Adrenal gland (tissue), 12 donors: ENCODE data around the gene MBD3L2. TPM values are rescaled to one million over a fixed set of nuclear protein-coding genes. Genes with fewer than 3 reads are reported as not detected.
"Not testable (repeated sequence)": the region's sequence is repeated elsewhere in the genome, so short reads cannot be mapped to it uniquely, and the experiment has no call there.

Source experiments
- DNase-seq, 7 donors: peaks; one replicate each; pipeline ENCODE4 v3.0.0-alpha.2; 2019 to 2020
- H3K27ac ChIP-seq, 5 donors: fragments of 200-600 bp; sonication (generic) in 4 of 5; 1 replicate in 3 of 5; 2 replicates in 2 of 5; pipeline versions ENCODE4 v1.5.1 to v1.8.0; 2016 to 2020; ENCODE audit warnings: mild to moderate bottlenecking in 1 of 5
- H3K27me3 ChIP-seq: fragments of 200-600 bp; 2 replicates; pipeline ENCODE4 v1.8.0; 2021
- H3K36me3 ChIP-seq, 2 donors: fragments of 200-600 bp; replicated peaks in 1 of 2; 1 replicate in 1 of 2; 2 replicates in 1 of 2; pipeline versions ENCODE4 v1.5.1 to v1.8.0; 2018 to 2022
- H3K4me1 ChIP-seq, 2 donors: fragments of 200-600 bp; replicated peaks in 1 of 2; 1 replicate in 1 of 2; 2 replicates in 1 of 2; pipeline versions ENCODE4 v1.5.1 to v1.8.0; 2018 to 2021
- H3K4me3 ChIP-seq, 4 donors: fragments of 200-600 bp; sonication (generic) in 3 of 4; one replicate each; pipeline ENCODE4 v1.5.1; 2016 to 2018
- H3K9me3 ChIP-seq, 3 donors: fragments of 200-600 bp; sonication (generic) in 1 of 3; replicated peaks in 1 of 3; 1 replicate in 2 of 3; 2 replicates in 1 of 3; pipeline versions ENCODE4 v1.5.1 to v1.8.0; 2016 to 2021
- CTCF ChIP-seq, 6 experiments: fragments of 450-650 bp in 4 of 6; fragments of 200-600 bp in 2 of 6; sonication (generic) in 1 of 6; IDR thresholded peaks; 1 replicate in 5 of 6; 2 replicates in 1 of 6; pipeline versions ENCODE4 v1.5.1 to v1.8.0; 2016 to 2021; ENCODE audit warnings: antibody characterized with exemption in 6 of 6, mild to moderate bottlenecking in 2 of 6, moderate library complexity in 1 of 6
- POLR2A ChIP-seq, 2 donors: fragments of 450-650 bp; IDR thresholded peaks; one replicate each; pipeline ENCODE4 v1.6.1; 2017; ENCODE audit warnings: antibody characterized with exemption in 2 of 2, mild to moderate bottlenecking in 2 of 2, moderate library complexity in 1 of 2
- WGBS, 4 donors: extraction: QIAGEN DNeasy Blood & Tissue Kit in 2 of 4; methylation state at CpG; one replicate each; pipeline versions ENCODE4 v1.1.5 to v1.1.7; 2013 to 2017; 5-methylcytosine and 5-hydroxymethylcytosine counted together
- intact Hi-C, 2 donors: fragments of 100-400 bp; cut with DNase I; formaldehyde crosslinking; loops; one replicate each; pipeline versions ENCODE4 v1.14.1 to v1.15.0; 2022 to 2023
- polyA plus RNA-seq, 3 donors: library from polyadenylated mRNA; stranded (reverse); fragments of 200-250 nt in 2 of 3; fragments of 350-450 nt in 1 of 3; fragmentation: Illumina TruSeq in 1 of 3; extraction: RNeasy Lipid Tissue Mini Kit (QIAGEN cat#74804) in 1 of 3; gene quantifications; one replicate each; pipeline ENCODE4 v1.2.3, GENCODE V29; 2013 to 2014
- total RNA-seq, 9 donors: library from RNA; depleted of rRNA in 4 of 9; stranded (reverse); fragments of >200 nt in 4 of 9; fragments of 120-200 nt in 1 of 9; fragmentation: NEBNext Ultra II Directional in 1 of 9; extraction: Animal tissue kit (Norgen Biotek cat#: 25700) in 1 of 9; gene quantifications; one replicate each; pipeline versions ENCODE4 v1.1.0 to v1.2.4, GENCODE V29; 2013 to 2023
- donor health status: healthy with polysubstance abuse.
- donor health status: Bipolar disorder and iron deficiency.
- donor health status: DM: yes; HTN: yes; CAD: no.
- donor health status: DM: no; HTN: no; CAD: no.
- donor health status: DM: no; HTN: no; CAD: no.
- donor health status: DM: yes; HTN: yes; CAD: no.

MBD3L2 gene
- total and polyA plus RNA-seq, 12 donors, result not detected

GRCh38 chr19:7013678-7014077 lies 35.4 kb upstream of the MBD3L2 start:
- no peak for DNase-seq
- Histone ChIP-seq H3K27me3 (no peaks in the 10 kb centered on the region), H3K9me3 (no peaks in the 10 kb centered on the region), H3K27ac (no peak overlapping the region), H3K4me3 (no peak overlapping the region), H3K4me1 (no peaks in the 10 kb centered on the region), H3K36me3 (no peaks in the 10 kb centered on the region)
- no peak for TF ChIP-seq POLR2A (IDR thresholded peaks at IDR 0.05)
- no peak for TF ChIP-seq CTCF (IDR thresholded peaks at IDR 0.05)
- 47 to 53% (median 51%) methylated on average over 4 of the region's 4 CpGs for WGBS, 4 donors
- intact Hi-C loops, result no loop called here

GRCh38 chr19:7018828-7019227 lies 30.3 kb upstream of the MBD3L2 start:
- no peak overlapping the region for H3K4me3 ChIP-seq
- no peaks in the 10 kb centered on the region for H3K27me3 ChIP-seq
- no peaks in the 10 kb centered on the region for H3K4me1 ChIP-seq
- H3K9me3 ChIP-seq, result no peaks in the 10 kb centered on the region
- WGBS, 4 donors, result 72 to 84% (median 77%) methylated on average over 6 of the region's 6 CpGs
- no peaks in the 10 kb centered on the region for H3K36me3 ChIP-seq
- DNase-seq, result no peak
- intact Hi-C loops, result no loop called here
- TF ChIP-seq POLR2A (IDR thresholded peaks at IDR 0.05), result no peak
- no peak for TF ChIP-seq CTCF (IDR thresholded peaks at IDR 0.05)
- no peak overlapping the region for H3K27ac ChIP-seq

- DNase-seq, H3K27me3 ChIP-seq, H3K36me3 ChIP-seq, H3K4me3 ChIP-seq, H3K4me1 ChIP-seq, intact Hi-C loops, H3K9me3 ChIP-seq, H3K27ac ChIP-seq: not testable (repeated sequence)
- no CpG with 5 or more reads among the region's 6 CpGs for WGBS, 4 donors
Observed at GRCh38 chr19:7021331-7021730, 27.8 kb upstream of the MBD3L2 start, which contains the start of gene MBD3L2B. Gene MBD3L2B, minus strand, starts transcription at chr19:7021431. Its CDS starts 34 bp downstream, at chr19:7021397.

GRCh38 chr19:7028790-7029189 lies 20.3 kb upstream of the MBD3L2 start:
- H3K27me3 ChIP-seq, H3K27ac ChIP-seq, intact Hi-C loops, DNase-seq, H3K9me3 ChIP-seq, H3K4me1 ChIP-seq, H3K36me3 ChIP-seq, H3K4me3 ChIP-seq: not testable (repeated sequence)
- no CpG with 5 or more reads among the region's 1 CpG for WGBS, 4 donors

- H3K36me3 ChIP-seq, H3K9me3 ChIP-seq, H3K4me3 ChIP-seq, H3K4me1 ChIP-seq, H3K27me3 ChIP-seq, intact Hi-C loops, H3K27ac ChIP-seq, DNase-seq: not testable (repeated sequence)
- WGBS, 4 donors, result no CpG with 5 or more reads among the region's 9 CpGs
Observed at GRCh38 chr19:7030278-7030677, 18.8 kb upstream of the MBD3L2 start, which contains the start of gene MBD3L5. Gene MBD3L5, plus strand, starts transcription at chr19:7030578. Its CDS starts 34 bp downstream, at chr19:7030612.

- WGBS, 4 donors, result 73% methylated on average over 2 of the region's 9 CpGs; no CpG with 5 or more reads in 3 of the 4 donors
- H3K27ac ChIP-seq, H3K27me3 ChIP-seq, H3K4me3 ChIP-seq, intact Hi-C loops, H3K9me3 ChIP-seq, DNase-seq, H3K36me3 ChIP-seq, H3K4me1 ChIP-seq: not testable (repeated sequence)
Observed at GRCh38 chr19:7040079-7040478, 9.0 kb upstream of the MBD3L2 start, which contains the start of gene MBD3L4. Gene MBD3L4, minus strand, starts transcription at chr19:7040179. Its CDS starts 35 bp downstream, at chr19:7040144.

GRCh38 chr19:7041563-7041962 lies 7.6 kb upstream of the MBD3L2 start:
- H3K4me1 ChIP-seq, H3K36me3 ChIP-seq, H3K4me3 ChIP-seq, intact Hi-C loops, H3K27me3 ChIP-seq, DNase-seq, H3K27ac ChIP-seq, H3K9me3 ChIP-seq: not testable (repeated sequence)
- WGBS, 4 donors, result no CpG with 5 or more reads among the region's 2 CpGs

GRCh38 chr19:7051421-7051820 lies 2.3 kb downstream of the MBD3L2 start:
- H3K4me1 ChIP-seq, H3K9me3 ChIP-seq, H3K27ac ChIP-seq, H3K36me3 ChIP-seq, H3K4me3 ChIP-seq, intact Hi-C loops, H3K27me3 ChIP-seq: not testable (repeated sequence)
- WGBS, 4 donors, result 85 to 89% methylated on average over 2 of the region's 5 CpGs; no CpG with 5 or more reads in 2 of the 4 donors
- peak in 1 of 7 donors; percentile 11 for DNase-seq

- H3K27ac ChIP-seq, H3K4me1 ChIP-seq, H3K4me3 ChIP-seq, DNase-seq, H3K36me3 ChIP-seq, H3K9me3 ChIP-seq, intact Hi-C loops, H3K27me3 ChIP-seq: not testable (repeated sequence)
- 93 to 96% (median 95%) methylated on average over 7 of the region's 7 CpGs for WGBS, 4 donors
Observed at GRCh38 chr19:7052896-7053295, 3.8 kb downstream of the MBD3L2 start.
